GM12801 (cell line): ENCODE measurements around the gene GUCY2F.

Experiments used
- CTCF ChIP-seq: IDR thresholded peaks from one replicate; pipeline ENCODE4 v1.5.1; 2011; ENCODE audit warnings: control low read depth; ENCODE audit not compliant: insufficient read length; ENCODE audit errors: extremely low read depth

Gene GUCY2F

GRCh38 chrX:109485470-109486340 lies 3.8 kb upstream of the GUCY2F start:
- no peak for TF ChIP-seq CTCF

GRCh38 chrX:109484886-109485285 lies 3.0 kb upstream of the GUCY2F start:
- no peak for TF ChIP-seq CTCF

- TF ChIP-seq CTCF = no peak
These were observed 6.6 kb downstream of the GUCY2F start for GRCh38 chrX:109475174-109475891.

GRCh38 chrX:109472939-109473735 lies 8.7 kb downstream of the GUCY2F start:
- TF ChIP-seq CTCF = no peak

- no peak for TF ChIP-seq CTCF
These were observed 17.7 kb downstream of the GUCY2F start for GRCh38 chrX:109464231-109464630.

- TF ChIP-seq CTCF = no peak
These were observed 18.1 kb downstream of the GUCY2F start for GRCh38 chrX:109463784-109464183.
